Fibroblast of lung (primary cell): ENCODE data around the gene INSYN2B. TPM values are rescaled to one million over a fixed set of nuclear protein-coding genes. Genes with fewer than 3 reads are reported as not detected.

Source experiments
- DNase-seq, 2 donors: peaks; one replicate each; pipeline versions ENCODE4 v3.0.0 to v3.0.0-alpha.2; 2010; ENCODE audit warnings: low read depth in 2 of 2
- H2AFZ ChIP-seq: 2 replicates; pipeline ENCODE4 v1.5.1; 2012; ENCODE audit warnings: low read length, control low read depth, inconsistent platforms
- H3K27ac ChIP-seq: 2 replicates; pipeline ENCODE4 v1.5.1; 2011; ENCODE audit warnings: low read length, control low read depth; ENCODE audit not compliant: insufficient read depth
- H3K27me3 ChIP-seq: 2 replicates; pipeline ENCODE4 v1.5.1; 2011; ENCODE audit warnings: mild to moderate bottlenecking, low read length; ENCODE audit not compliant: control insufficient read depth, insufficient read depth
- H3K36me3 ChIP-seq: 2 replicates; pipeline ENCODE4 v1.5.1; 2011; ENCODE audit warnings: low read length; ENCODE audit not compliant: control insufficient read depth, insufficient read depth
- H3K4me1 ChIP-seq: 2 replicates; pipeline ENCODE4 v1.5.1; 2011; ENCODE audit warnings: low read length; ENCODE audit not compliant: control insufficient read depth, insufficient read depth; ENCODE audit errors: extremely low read depth
- H3K4me2 ChIP-seq: 2 replicates; pipeline ENCODE4 v1.5.1; 2011; ENCODE audit warnings: low read length, control low read depth; ENCODE audit not compliant: insufficient read depth; ENCODE audit errors: extremely low read depth
- H3K4me3 ChIP-seq, 4 experiments: fragments of 200-600 bp in 1 of 4; sonication (generic) in 1 of 4; replicated peaks in 1 of 4; 2 replicates each; pipeline ENCODE4 v1.5.1; 2011 to 2016; ENCODE audit warnings: low read length in 4 of 4, low read depth in 3 of 4, mild to moderate bottlenecking in 3 of 4, control low read depth in 2 of 4, inconsistent platforms in 1 of 4, mixed read lengths in 1 of 4; ENCODE audit not compliant: insufficient read depth in 1 of 4; ENCODE audit errors: control extremely low read depth in 1 of 4
- H3K79me2 ChIP-seq: 2 replicates; pipeline ENCODE4 v1.5.1; 2012; ENCODE audit warnings: mild to moderate bottlenecking, low read length, inconsistent platforms; ENCODE audit not compliant: control insufficient read depth, insufficient read depth
- H3K9ac ChIP-seq: 2 replicates; pipeline ENCODE4 v1.5.1; 2011; ENCODE audit warnings: mild to moderate bottlenecking, low read length, control low read depth; ENCODE audit not compliant: insufficient read depth
- H3K9me3 ChIP-seq: 2 replicates; pipeline ENCODE4 v1.5.1; 2012; ENCODE audit warnings: low read depth, low read length; ENCODE audit not compliant: control insufficient read depth, insufficient read depth
- H4K20me1 ChIP-seq: 2 replicates; pipeline ENCODE4 v1.5.1; 2011; ENCODE audit warnings: low read length; ENCODE audit not compliant: control insufficient read depth, insufficient read depth; ENCODE audit errors: extremely low read depth
- EZH2 ChIP-seq: IDR thresholded peaks from 2 replicates; pipeline ENCODE4 v1.5.1; 2012; ENCODE audit warnings: low read length, control low read depth, mild to moderate bottlenecking; ENCODE audit errors: missing control alignments
- polyA plus RNA-seq, 2 donors: library from polyadenylated mRNA; depleted of rRNA in 1 of 2; stranded (reverse) in 1 of 2; unstranded in 1 of 2; fragments of >200 nt; gene quantifications; 2 replicates each; pipeline ENCODE4 v1.2.1, GENCODE V29; 2011 to 2012; ENCODE audit warnings: missing spikeins in 1 of 2
- total RNA-seq: library from RNA; depleted of rRNA; stranded (reverse); fragments of >200 nt; gene quantifications from 2 replicates; pipeline ENCODE4 v1.2.1, GENCODE V29; 2014
- TF ChIP-seq, protein P1 (sequence below), 2 donors: IDR thresholded peaks in 1 of 2; conservative IDR thresholded peaks in 1 of 2; 1 replicate in 1 of 2; 2 replicates in 1 of 2; pipeline ENCODE4 v1.5.1; 2011 to 2012; ENCODE audit warnings: low read length in 2 of 2, control low read depth in 1 of 2, inconsistent platforms in 1 of 2, low read depth in 1 of 2, mild to moderate bottlenecking in 1 of 2

Gene INSYN2B
- total and polyA plus RNA-seq, 2 donors (not counting 1 experiment from before 2014, with no cell fraction given) = 3.6 to 6.3 TPM

DNA sequence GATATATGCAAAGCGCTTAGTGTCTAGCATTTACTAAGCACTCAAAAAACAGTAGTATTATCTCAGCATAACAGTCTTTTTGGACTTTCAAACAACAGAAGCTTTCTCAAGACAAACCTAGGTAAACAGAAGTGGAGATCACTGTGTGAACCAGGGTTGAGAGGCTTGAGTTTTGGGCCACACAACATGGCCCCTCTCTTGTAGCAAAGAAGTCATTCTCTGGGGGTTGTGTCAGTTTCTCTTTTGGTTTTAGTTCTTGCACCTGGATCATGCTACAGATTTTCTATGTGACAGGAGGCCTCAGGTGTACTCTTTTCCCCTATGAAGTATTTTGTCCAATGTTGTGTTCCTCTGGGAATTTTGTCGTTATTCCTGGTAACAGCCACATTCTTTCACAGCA, 30.0 kb downstream of the INSYN2B start:
- peaks cover 8% of the 10 kb centered on the region for H3K4me1 ChIP-seq
- TF ChIP-seq EZH2 = no peak
- TF ChIP-seq, protein P1, sequence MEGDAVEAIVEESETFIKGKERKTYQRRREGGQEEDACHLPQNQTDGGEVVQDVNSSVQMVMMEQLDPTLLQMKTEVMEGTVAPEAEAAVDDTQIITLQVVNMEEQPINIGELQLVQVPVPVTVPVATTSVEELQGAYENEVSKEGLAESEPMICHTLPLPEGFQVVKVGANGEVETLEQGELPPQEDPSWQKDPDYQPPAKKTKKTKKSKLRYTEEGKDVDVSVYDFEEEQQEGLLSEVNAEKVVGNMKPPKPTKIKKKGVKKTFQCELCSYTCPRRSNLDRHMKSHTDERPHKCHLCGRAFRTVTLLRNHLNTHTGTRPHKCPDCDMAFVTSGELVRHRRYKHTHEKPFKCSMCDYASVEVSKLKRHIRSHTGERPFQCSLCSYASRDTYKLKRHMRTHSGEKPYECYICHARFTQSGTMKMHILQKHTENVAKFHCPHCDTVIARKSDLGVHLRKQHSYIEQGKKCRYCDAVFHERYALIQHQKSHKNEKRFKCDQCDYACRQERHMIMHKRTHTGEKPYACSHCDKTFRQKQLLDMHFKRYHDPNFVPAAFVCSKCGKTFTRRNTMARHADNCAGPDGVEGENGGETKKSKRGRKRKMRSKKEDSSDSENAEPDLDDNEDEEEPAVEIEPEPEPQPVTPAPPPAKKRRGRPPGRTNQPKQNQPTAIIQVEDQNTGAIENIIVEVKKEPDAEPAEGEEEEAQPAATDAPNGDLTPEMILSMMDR (conservative IDR thresholded peaks at IDR 0.05 in 1 of 2, IDR thresholded peaks at IDR 0.05 in 1 of 2; ENCODE audit: low read depth in 1 of 2, low read length in 2 of 2) = no peak
- no peaks in the 10 kb centered on the region for H3K79me2 ChIP-seq
- H2AFZ ChIP-seq = no peak overlapping the region
- no peak overlapping the region for H3K27ac ChIP-seq
- H3K9ac ChIP-seq = no peak overlapping the region
- no peaks in the 10 kb centered on the region for H3K36me3 ChIP-seq
- DNase-seq = no peak
- no peaks in the 10 kb centered on the region for H3K27me3 ChIP-seq
- H3K9me3 ChIP-seq = no peaks in the 10 kb centered on the region
- H4K20me1 ChIP-seq = no peaks in the 10 kb centered on the region
- H3K4me3 ChIP-seq = no peak overlapping the region
- no peak overlapping the region for H3K4me2 ChIP-seq

DNA sequence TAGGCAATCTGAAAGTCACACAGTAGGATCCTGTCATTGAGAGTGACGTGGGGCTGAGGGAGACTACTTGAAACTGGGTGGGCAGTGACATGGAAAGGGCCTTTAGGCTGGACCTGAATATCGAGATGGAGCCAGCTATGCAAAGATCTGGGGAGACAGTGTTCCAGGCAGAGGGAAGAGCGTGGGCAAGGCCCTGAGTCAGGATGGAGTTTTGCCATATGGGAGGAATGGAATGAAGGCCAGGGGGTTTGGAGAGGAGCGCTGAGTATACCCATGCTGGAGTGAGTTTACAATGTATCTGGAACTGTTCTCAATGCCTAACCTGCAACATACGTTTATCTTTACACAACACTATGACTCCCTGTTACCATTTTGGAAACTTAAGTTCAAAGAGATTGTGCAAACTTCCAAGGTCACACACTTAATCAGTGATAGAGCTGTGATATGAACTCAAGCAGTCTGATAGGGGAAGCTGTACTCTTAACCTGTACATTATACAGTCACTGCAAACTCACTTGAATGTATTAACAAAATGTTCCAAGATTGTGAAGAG, 33.5 kb downstream of the INSYN2B start:
- no peak overlapping the region for H2AFZ ChIP-seq
- peaks cover 8% of the 10 kb centered on the region for H3K4me1 ChIP-seq
- H3K4me3 ChIP-seq = no peak overlapping the region
- DNase-seq = peak; percentile 21 to 73
- TF ChIP-seq, protein P1 (conservative IDR thresholded peaks at IDR 0.05 in 1 of 2, IDR thresholded peaks at IDR 0.05 in 1 of 2; ENCODE audit: low read depth in 1 of 2, low read length in 2 of 2) = no peak
- no peak for TF ChIP-seq EZH2
- no peaks in the 10 kb centered on the region for H3K9me3 ChIP-seq
- H3K79me2 ChIP-seq = no peaks in the 10 kb centered on the region
- H3K9ac ChIP-seq = no peak overlapping the region
- no peaks in the 10 kb centered on the region for H3K27me3 ChIP-seq
- H4K20me1 ChIP-seq = no peaks in the 10 kb centered on the region
- H3K27ac ChIP-seq = peak overlapping the region; percentile 70
- H3K36me3 ChIP-seq = no peaks in the 10 kb centered on the region
- H3K4me2 ChIP-seq = no peak overlapping the region

DNA sequence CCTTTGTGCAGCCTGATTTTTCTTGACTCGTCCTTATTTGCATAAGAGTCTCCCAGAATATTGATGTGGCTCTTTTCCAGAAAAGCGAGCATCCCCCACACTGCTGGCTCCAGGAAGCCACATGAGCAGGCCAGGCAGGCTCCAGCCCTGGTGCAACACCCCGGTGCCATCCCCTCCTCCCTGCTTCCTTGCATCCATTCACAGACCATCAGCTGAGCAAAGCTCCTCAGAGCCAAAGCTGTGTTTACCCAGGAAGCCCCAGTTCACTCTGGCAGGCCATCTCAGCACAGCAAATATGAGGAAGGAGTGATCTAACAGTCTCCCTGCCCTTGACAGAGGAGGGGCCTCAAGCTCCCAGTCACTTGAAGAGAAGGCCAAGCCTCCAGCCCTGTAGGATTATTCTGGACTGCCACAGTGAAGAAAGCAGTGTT, 34.4 kb downstream of the INSYN2B start:
- no peaks in the 10 kb centered on the region for H3K79me2 ChIP-seq
- H3K4me3 ChIP-seq = peak overlapping the region in 1 of 4 experiments; percentile 38
- H3K4me2 ChIP-seq = peak overlapping the region; percentile 61

More for the DNA sequence above, 34.4 kb downstream of the INSYN2B start:
- H3K36me3 ChIP-seq = no peaks in the 10 kb centered on the region
- TF ChIP-seq, protein P1 (conservative IDR thresholded peaks at IDR 0.05 in 1 of 2, IDR thresholded peaks at IDR 0.05 in 1 of 2; ENCODE audit: low read depth in 1 of 2, low read length in 2 of 2) = no peak
- no peak for TF ChIP-seq EZH2
- no peak overlapping the region for H3K9ac ChIP-seq
- no peaks in the 10 kb centered on the region for H3K9me3 ChIP-seq
- H4K20me1 ChIP-seq = no peaks in the 10 kb centered on the region
- peaks cover 8% of the 10 kb centered on the region for H3K4me1 ChIP-seq
- peak overlapping the region; percentile 44 for H2AFZ ChIP-seq
- peak overlapping the region; percentile 70 for H3K27ac ChIP-seq
- no peaks in the 10 kb centered on the region for H3K27me3 ChIP-seq
- peak; percentile 94 to 95 for DNase-seq
